Measurements from ENCODE around the gene SERPINA7.
"Not testable (repeated sequence)": the region's sequence is repeated elsewhere in the genome, so short reads cannot be mapped to it uniquely, and the experiment has no call there.

The SERPINA7 gene

GRCh38 chrX:106038625-106039024, at the start of gene SERPINA7:
SERPINA7 (minus strand) TSS chrX:106038727; CDS start chrX:106037058, 1,669 bp downstream.
- DNase-seq (ENCODE audit: low spot score): no peak

GRCh38 chrX:106069048-106069447, 30.5 kb upstream of the SERPINA7 start:
- no peak for DNase-seq (ENCODE audit: low spot score)

DNA sequence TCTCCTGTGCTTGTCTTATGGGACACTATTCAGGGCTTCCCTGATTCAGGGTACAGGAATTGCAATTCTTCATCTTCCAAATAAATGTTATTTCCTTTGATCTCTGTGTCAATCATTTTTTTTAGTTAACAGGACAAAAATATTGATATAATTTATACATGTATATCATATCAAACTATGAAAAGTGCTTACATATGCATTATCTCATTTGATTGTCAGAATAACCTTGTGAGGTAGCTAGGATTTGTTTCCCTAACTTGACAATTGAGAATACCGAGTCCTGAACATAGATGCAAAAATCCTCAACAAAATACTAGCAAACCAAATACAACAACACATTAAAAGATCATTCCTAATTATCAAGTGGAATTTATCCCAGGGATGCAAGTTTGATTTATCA, 11.5 kb upstream of the SERPINA7 start:
- DNase-seq (ENCODE audit: low spot score): no peak

DNA sequence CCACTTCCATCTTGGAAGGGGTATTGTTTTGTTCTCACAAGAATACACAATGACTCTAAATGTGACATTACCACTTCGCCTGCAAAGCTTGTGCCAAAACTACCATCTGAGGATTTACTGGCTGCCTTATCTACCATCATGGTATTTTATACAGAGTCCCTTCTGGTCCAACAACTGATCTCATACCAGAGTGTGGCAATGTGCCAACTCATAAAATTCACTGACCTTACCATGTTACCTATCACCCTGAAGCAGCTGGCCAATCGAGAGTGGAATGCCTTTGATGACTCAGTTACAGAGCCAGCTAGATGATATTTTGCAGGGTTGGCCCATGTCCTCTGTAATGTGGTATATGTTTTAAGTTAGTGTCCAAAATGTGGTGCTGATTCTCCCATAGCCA, 3.8 kb upstream of the SERPINA7 start:
- no peak for DNase-seq (ENCODE audit: low spot score)

DNA sequence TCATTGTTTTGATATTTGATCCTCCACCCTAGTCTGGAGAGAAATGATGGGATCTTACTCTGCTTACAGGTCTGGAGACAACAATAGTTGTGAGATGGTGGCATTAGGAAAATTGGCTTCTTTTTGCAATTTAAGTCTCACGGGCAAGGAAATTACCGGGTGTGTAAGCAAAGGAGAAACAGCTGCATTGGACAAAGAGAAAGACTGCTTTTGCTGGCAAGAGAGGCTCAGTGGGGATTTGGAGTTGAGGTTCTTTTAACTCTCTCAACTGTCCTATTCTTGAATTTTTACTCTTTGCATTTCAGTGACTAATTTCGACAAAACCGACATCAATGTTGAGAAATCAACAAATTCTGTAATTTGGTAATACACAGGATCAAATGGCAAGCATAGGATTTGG, 2.3 kb upstream of the SERPINA7 start:
- DNase-seq (ENCODE audit: low spot score): no peak

DNA sequence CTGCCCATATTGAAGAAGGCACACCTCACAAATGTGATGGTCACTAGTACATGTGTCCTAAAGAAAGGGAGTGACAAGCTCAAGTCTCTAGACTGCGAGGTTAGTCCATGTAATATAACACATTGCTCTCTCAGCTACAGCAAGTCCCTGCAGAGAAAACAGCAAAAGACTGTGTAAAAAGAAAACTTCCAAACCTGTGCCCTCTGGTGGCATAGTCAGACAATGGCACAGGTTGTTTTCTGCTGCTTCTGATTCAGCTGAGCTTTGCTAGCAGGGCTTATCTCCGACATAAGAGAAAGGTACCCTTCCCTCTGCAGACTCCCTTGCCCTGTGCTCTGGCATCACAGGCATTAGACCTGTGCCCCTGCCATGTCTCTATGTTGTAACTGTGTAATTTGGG, 1.4 kb upstream of the SERPINA7 start:
- DNase-seq (ENCODE audit: low spot score): peak; percentile 12

- no peak for DNase-seq (ENCODE audit: low spot score)
Measured at GRCh38 chrX:106037835-106038473, 573 bp downstream of the SERPINA7 start.

- DNase-seq (ENCODE audit: low spot score): no peak
Measured at GRCh38 chrX:106036716-106037115, 1.8 kb downstream of the SERPINA7 start.

DNA sequence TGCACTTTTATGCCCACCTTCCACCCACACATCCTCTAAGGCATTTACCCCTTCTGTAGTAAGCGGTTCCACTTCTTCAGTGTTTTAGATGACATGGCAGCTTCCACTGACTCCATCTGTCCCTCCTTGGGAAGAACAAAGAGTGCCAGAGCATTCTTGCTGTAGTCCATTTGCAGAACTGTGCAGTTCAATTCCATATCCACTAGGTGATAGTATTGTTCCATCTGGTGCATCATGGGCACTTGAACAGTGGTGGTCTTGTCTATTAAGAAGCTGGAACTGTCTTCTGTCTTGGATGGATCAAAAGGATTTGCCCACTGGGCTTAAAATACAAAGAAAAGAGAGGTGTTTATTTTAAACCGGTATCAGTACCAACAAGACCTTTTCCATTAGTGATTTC, 3.5 kb downstream of the SERPINA7 start:
- no peak for DNase-seq (ENCODE audit: low spot score)

GRCh38 chrX:106023947-106024346, 14.6 kb downstream of the SERPINA7 start:
- no peak for DNase-seq (ENCODE audit: low spot score)

- DNase-seq (ENCODE audit: low spot score): no peak
Measured at GRCh38 chrX:106022238-106022637, 16.3 kb downstream of the SERPINA7 start.

DNA sequence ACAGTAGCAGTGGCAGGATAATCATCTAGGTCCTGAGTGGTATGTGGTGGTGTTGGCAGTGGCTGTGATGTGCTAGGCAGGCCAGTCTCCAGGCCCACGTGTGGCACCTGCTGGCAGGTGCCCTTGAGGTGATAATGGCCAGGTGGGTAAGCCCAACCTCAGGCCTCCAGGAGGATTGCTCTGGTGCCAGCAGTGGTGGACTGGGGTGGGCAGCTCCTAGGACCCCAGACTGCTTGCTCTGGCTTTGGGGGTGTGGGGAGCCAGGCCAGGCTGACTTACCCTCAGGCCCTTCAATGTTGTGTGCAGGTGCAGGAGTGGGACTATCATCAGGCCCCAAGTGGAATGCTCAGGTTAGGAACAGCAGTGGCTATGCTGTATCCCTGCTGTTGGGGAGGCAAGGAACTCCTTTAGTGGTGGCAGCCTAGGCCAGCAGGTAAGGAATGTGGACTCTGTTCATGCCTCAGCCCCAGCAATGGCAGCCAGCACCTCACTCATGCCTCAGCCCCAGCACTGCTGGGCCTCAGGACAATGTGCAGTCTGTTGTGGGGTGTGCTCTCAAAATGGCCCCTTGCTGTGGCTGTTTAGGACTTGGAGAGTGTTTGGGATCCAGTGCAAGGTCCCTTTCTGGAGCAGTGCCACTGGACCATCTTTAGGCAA, 24.3 kb downstream of the SERPINA7 start:
- no peak for DNase-seq (ENCODE audit: low spot score)

DNA sequence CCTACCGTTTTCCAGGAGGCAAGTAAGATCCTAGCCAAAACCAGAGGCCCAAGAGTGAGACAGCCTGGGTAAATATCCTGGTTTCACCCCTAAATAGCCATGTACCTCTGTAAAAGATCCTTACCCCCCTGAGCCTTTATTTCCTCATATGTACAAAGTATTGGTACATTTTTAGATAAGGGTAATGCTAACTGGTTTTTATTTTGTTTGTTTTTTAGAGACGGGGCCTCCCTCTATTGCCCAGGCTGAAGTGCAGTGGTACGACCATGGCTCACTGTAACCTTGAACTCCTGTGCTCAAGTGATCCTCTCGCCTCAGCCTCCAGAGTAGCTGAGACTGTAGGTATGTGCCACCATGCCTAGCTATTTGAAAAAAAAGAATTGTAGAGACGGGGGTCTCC, 29.4 kb downstream of the SERPINA7 start:
- DNase-seq (ENCODE audit: low spot score): no peak

GRCh38 chrX:106007815-106008214, 30.7 kb downstream of the SERPINA7 start:
- DNase-seq (ENCODE audit: low spot score): no peak

DNA sequence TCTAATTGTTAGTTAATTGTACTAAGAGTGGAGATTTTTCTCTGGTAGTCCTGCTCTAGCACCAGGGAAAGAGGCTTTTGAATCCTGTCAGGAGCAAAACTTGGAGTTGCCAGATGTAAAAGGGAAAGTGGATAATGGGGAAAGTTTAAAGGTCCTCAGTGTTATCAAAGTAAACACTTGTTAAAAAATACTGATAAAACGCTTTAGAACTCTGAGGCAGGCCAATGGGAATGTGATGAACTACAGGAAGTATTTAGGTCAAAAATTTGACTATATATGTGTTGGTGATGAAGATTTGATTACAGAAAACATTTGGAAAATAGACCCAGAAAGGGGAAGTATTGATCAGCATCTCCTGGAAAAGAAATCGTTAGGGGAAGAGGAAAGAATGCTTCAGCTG, 32.8 kb downstream of the SERPINA7 start:
- no peak for DNase-seq (ENCODE audit: low spot score)

- not testable (repeated sequence) for DNase-seq (ENCODE audit: low spot score)
Measured at GRCh38 chrX:106000609-106001008, 37.9 kb downstream of the SERPINA7 start.

- no peak for DNase-seq (ENCODE audit: low spot score)
Measured at GRCh38 chrX:106000203-106000602, 38.3 kb downstream of the SERPINA7 start.

GRCh38 chrX:105999294-105999693, 39.2 kb downstream of the SERPINA7 start:
- DNase-seq (ENCODE audit: low spot score): no peak

GRCh38 chrX:105988487-105988886, 50.0 kb downstream of the SERPINA7 start:
- not testable (repeated sequence) for DNase-seq (ENCODE audit: low spot score)
